Measurements from ENCODE around the gene CHAT.

DNA sequence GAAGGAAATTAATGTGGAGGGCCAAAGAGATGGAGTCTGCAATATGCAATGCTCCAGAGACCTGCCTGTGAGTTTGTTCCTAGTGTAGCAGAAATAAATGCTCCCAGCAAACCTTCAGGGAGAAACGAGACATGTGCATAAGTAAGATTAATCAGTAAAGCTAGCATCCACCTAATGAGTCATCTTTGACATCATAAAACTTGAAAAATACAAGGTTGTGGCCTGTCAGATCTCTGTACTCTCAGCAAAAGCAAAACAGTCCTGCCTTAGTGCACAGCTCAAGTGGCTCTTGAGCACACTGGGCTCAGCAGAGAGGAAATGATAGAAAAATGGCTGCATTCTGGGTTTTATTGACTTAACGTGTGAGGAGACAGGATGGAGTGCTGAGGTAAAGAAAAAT lies 42.4 kb upstream of the CHAT start:
- TF ChIP-seq POLR2AphosphoS5 (IDR thresholded peaks at IDR 0.05; ENCODE audit: low read depth, low read length) = no peak
- no peak for TF ChIP-seq SPI1 (IDR thresholded peaks at IDR 0.05; ENCODE audit: low read depth, low read length)
- TF ChIP-seq TAF1 (IDR thresholded peaks at IDR 0.05; ENCODE audit: low read depth, low read length) = no peak
- no peak for TF ChIP-seq POLR2A (IDR thresholded peaks at IDR 0.05; ENCODE audit: low read depth, low read length)
- no peak for TF ChIP-seq PAX5 (IDR thresholded peaks at IDR 0.05; ENCODE audit: insufficient read depth, low read length, severe bottlenecking)
- no peak for TF ChIP-seq POU2F2 (IDR thresholded peaks at IDR 0.05; ENCODE audit: low read depth, low read length)

All from GM12891 (cell line).